Bronchial epithelial cell (primary cell): ENCODE results near the gene MGAT4B. TPM values are rescaled to one million over a fixed set of nuclear protein-coding genes. Genes with fewer than 3 reads are reported as not detected.

Experiments used
- DNase-seq: peaks from one replicate; pipeline ENCODE4 v3.0.0-alpha.2; 2010; ENCODE audit warnings: low read depth
- FAIRE-seq: peaks from 2 replicates; lab custom pipeline; 2011; peaks lifted over from hg19 to GRCh38; lab: Jason Lieb, UNC
- H3K27me3 ChIP-seq: 2 replicates; pipeline ENCODE4 v1.5.1; 2011; ENCODE audit warnings: low read length; ENCODE audit not compliant: control insufficient read depth, insufficient read depth
- H3K36me3 ChIP-seq: 2 replicates; pipeline ENCODE4 v1.5.1; 2011; ENCODE audit warnings: low read length; ENCODE audit not compliant: control insufficient read depth, insufficient read depth
- H3K4me3 ChIP-seq: 2 replicates; pipeline ENCODE4 v1.5.1; 2011; ENCODE audit warnings: mild to moderate bottlenecking, low read depth, low read length, control low read depth
- CTCF ChIP-seq: IDR thresholded peaks from 2 replicates; pipeline ENCODE4 v1.5.1; 2011; ENCODE audit warnings: mild to moderate bottlenecking, moderate library complexity, low read length, control low read depth, inconsistent platforms; ENCODE audit not compliant: insufficient read depth, severe bottlenecking
- total RNA-seq: library from RNA; depleted of rRNA; stranded (reverse); fragments of >200 nt; gene quantifications from 2 replicates; pipeline ENCODE4 v1.2.1, GENCODE V29; 2014

Gene MGAT4B
- total RNA-seq, 1 donor from 2014 or later: 151 TPM

GRCh38 chr5:179816796-179817469 is 10.3 kb upstream of the MGAT4B start:
- H3K4me3 ChIP-seq: peak overlapping the region; percentile 33
- FAIRE-seq (no peak), DNase-seq (no peak)
- H3K27me3 ChIP-seq: no peaks in the 10 kb centered on the region
- peaks cover under 1% of the 10 kb centered on the region for H3K36me3 ChIP-seq
- no peak for TF ChIP-seq CTCF

GRCh38 chr5:179816401-179816795 is 9.7 kb upstream of the MGAT4B start:
- H3K36me3 ChIP-seq: no peaks in the 10 kb centered on the region
- H3K4me3 ChIP-seq: peak overlapping the region; percentile 33
- no peak for TF ChIP-seq CTCF
- H3K27me3 ChIP-seq: no peaks in the 10 kb centered on the region
- no peak for FAIRE-seq
- DNase-seq: no peak

- no peak for FAIRE-seq
- H3K4me3 ChIP-seq: no peak overlapping the region
- no peak for DNase-seq
- TF ChIP-seq CTCF: no peak
- H3K36me3 ChIP-seq: no peaks in the 10 kb centered on the region
- H3K27me3 ChIP-seq: no peaks in the 10 kb centered on the region
These were observed 9.0 kb upstream of the MGAT4B start for GRCh38 chr5:179815491-179816249.

- no peak overlapping the region for H3K4me3 ChIP-seq
- no peak for DNase-seq
- no peak for TF ChIP-seq CTCF
- no peak for FAIRE-seq
- no peaks in the 10 kb centered on the region for H3K36me3 ChIP-seq
- no peaks in the 10 kb centered on the region for H3K27me3 ChIP-seq
These were observed 7.4 kb upstream of the MGAT4B start for GRCh38 chr5:179814090-179814489.

- H3K36me3 ChIP-seq: no peaks in the 10 kb centered on the region
- FAIRE-seq: no peak
- DNase-seq: no peak
- no peak for TF ChIP-seq CTCF
- no peaks in the 10 kb centered on the region for H3K27me3 ChIP-seq
- no peak overlapping the region for H3K4me3 ChIP-seq
These were observed 6.4 kb upstream of the MGAT4B start for GRCh38 chr5:179812997-179813607.
